HEK293 (cell line): ENCODE results near the gene PAPOLB.

Experiments
- ZBTB1 ChIP-seq: fragments of 450-650 bp; formaldehyde crosslinking; IDR thresholded peaks from 2 replicates; pipeline ENCODE4 v1.5.1; 2016; ENCODE audit warnings: missing biosample characterization, missing genetic modification characterization
- ZBTB48 ChIP-seq: fragments of 450-650 bp; formaldehyde crosslinking; IDR thresholded peaks from 2 replicates; pipeline ENCODE4 v1.5.1; 2016; ENCODE audit warnings: missing biosample characterization, missing genetic modification characterization
- ZNF132 ChIP-seq: fragments of 450-650 bp; formaldehyde crosslinking; IDR thresholded peaks from 2 replicates; pipeline ENCODE4 v1.5.1; 2017; ENCODE audit warnings: missing biosample characterization, missing genetic modification characterization, borderline replicate concordance
- ZNF302 ChIP-seq: fragments of 450-650 bp; formaldehyde crosslinking; IDR thresholded peaks from 2 replicates; pipeline ENCODE4 v1.5.1; 2016; ENCODE audit warnings: missing biosample characterization, missing genetic modification characterization, low read depth
- ZNF624 ChIP-seq: fragments of 450-650 bp; formaldehyde crosslinking; IDR thresholded peaks from 2 replicates; pipeline ENCODE4 v1.5.1; 2017; ENCODE audit warnings: missing biosample characterization, missing genetic modification characterization
- ZNF785 ChIP-seq: fragments of 450-650 bp; formaldehyde crosslinking; IDR thresholded peaks from 2 replicates; pipeline ENCODE4 v1.5.1; 2016; ENCODE audit warnings: missing biosample characterization, missing genetic modification characterization
- TF ChIP-seq, protein P1 (sequence below): fragments of 450-650 bp; formaldehyde crosslinking; IDR thresholded peaks from 2 replicates; pipeline ENCODE4 v1.5.1; 2016; ENCODE audit warnings: missing biosample characterization, missing genetic modification characterization, low read depth
- TF ChIP-seq, protein P2 (sequence below): fragments of 450-650 bp; formaldehyde crosslinking; IDR thresholded peaks from 2 replicates; pipeline ENCODE4 v1.5.1; 2016; ENCODE audit warnings: missing biosample characterization, missing genetic modification characterization
- TF ChIP-seq, protein P3 (sequence below): fragments of 450-650 bp; formaldehyde crosslinking; IDR thresholded peaks from 2 replicates; pipeline ENCODE4 v1.5.1; 2016; ENCODE audit warnings: missing biosample characterization, missing genetic modification characterization
- TF ChIP-seq, protein P4 (sequence below): IDR thresholded peaks from 2 replicates; pipeline ENCODE4 v1.6.1; 2011; ENCODE audit warnings: mild to moderate bottlenecking, low read depth, low read length, borderline replicate concordance
- TF ChIP-seq, protein P5 (sequence below): fragments of 450-650 bp; formaldehyde crosslinking; optimal IDR thresholded peaks from 2 replicates; pipeline ENCODE3; 2016; ENCODE audit warnings: missing biosample characterization, mild to moderate bottlenecking, missing genetic modification characterization
- TF ChIP-seq, protein P6 (sequence below): fragments of 450-650 bp; IDR thresholded peaks from 2 replicates; pipeline ENCODE4 v1.5.1; 2018; ENCODE audit warnings: missing biosample characterization, missing genetic modification characterization

DNA sequence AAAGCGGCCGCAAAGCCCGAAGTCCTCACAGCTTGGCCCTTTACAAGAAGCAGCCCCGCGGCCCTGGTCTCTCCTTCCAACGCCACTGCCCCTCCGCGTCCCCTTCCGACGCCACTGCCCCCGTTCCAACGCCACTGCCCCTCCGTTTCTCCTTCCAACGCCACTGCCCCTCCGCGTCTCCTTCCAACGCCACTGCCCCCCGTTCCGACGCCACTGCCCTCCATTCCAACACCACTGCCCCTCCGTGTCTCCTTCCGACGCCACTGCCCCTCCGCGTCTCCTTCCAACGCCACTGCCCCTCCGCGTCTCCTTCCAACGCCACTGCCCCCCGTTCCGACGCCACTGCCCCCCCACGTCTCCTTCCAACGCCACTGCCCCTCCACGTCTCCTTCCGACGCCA lies 53.3 kb downstream of the PAPOLB start:
- TF ChIP-seq, protein P1, sequence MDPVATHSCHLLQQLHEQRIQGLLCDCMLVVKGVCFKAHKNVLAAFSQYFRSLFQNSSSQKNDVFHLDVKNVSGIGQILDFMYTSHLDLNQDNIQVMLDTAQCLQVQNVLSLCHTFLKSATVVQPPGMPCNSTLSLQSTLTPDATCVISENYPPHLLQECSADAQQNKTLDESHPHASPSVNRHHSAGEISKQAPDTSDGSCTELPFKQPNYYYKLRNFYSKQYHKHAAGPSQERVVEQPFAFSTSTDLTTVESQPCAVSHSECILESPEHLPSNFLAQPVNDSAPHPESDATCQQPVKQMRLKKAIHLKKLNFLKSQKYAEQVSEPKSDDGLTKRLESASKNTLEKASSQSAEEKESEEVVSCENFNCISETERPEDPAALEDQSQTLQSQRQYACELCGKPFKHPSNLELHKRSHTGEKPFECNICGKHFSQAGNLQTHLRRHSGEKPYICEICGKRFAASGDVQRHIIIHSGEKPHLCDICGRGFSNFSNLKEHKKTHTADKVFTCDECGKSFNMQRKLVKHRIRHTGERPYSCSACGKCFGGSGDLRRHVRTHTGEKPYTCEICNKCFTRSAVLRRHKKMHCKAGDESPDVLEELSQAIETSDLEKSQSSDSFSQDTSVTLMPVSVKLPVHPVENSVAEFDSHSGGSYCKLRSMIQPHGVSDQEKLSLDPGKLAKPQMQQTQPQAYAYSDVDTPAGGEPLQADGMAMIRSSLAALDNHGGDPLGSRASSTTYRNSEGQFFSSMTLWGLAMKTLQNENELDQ (tag by site-specific recombination) = no peak
- TF ChIP-seq ZBTB1 (tag by site-specific recombination) = no peak
- TF ChIP-seq ZNF624 (tag by site-specific recombination) = no peak
- TF ChIP-seq ZNF132 (tag by site-specific recombination) = no peak
- TF ChIP-seq, protein P2, sequence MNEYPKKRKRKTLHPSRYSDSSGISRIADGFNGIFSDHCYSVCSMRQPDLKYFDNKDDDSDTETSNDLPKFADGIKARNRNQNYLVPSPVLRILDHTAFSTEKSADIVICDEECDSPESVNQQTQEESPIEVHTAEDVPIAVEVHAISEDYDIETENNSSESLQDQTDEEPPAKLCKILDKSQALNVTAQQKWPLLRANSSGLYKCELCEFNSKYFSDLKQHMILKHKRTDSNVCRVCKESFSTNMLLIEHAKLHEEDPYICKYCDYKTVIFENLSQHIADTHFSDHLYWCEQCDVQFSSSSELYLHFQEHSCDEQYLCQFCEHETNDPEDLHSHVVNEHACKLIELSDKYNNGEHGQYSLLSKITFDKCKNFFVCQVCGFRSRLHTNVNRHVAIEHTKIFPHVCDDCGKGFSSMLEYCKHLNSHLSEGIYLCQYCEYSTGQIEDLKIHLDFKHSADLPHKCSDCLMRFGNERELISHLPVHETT = no peak
- TF ChIP-seq, protein P3, sequence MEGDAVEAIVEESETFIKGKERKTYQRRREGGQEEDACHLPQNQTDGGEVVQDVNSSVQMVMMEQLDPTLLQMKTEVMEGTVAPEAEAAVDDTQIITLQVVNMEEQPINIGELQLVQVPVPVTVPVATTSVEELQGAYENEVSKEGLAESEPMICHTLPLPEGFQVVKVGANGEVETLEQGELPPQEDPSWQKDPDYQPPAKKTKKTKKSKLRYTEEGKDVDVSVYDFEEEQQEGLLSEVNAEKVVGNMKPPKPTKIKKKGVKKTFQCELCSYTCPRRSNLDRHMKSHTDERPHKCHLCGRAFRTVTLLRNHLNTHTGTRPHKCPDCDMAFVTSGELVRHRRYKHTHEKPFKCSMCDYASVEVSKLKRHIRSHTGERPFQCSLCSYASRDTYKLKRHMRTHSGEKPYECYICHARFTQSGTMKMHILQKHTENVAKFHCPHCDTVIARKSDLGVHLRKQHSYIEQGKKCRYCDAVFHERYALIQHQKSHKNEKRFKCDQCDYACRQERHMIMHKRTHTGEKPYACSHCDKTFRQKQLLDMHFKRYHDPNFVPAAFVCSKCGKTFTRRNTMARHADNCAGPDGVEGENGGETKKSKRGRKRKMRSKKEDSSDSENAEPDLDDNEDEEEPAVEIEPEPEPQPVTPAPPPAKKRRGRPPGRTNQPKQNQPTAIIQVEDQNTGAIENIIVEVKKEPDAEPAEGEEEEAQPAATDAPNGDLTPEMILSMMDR = no peak
- TF ChIP-seq, protein P4, sequence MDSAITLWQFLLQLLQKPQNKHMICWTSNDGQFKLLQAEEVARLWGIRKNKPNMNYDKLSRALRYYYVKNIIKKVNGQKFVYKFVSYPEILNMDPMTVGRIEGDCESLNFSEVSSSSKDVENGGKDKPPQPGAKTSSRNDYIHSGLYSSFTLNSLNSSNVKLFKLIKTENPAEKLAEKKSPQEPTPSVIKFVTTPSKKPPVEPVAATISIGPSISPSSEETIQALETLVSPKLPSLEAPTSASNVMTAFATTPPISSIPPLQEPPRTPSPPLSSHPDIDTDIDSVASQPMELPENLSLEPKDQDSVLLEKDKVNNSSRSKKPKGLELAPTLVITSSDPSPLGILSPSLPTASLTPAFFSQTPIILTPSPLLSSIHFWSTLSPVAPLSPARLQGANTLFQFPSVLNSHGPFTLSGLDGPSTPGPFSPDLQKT = no peak
- TF ChIP-seq ZBTB48 (tag by site-specific recombination) = no peak
- no peak for TF ChIP-seq ZNF785
- no peak for TF ChIP-seq ZNF302
- TF ChIP-seq, protein P5, sequence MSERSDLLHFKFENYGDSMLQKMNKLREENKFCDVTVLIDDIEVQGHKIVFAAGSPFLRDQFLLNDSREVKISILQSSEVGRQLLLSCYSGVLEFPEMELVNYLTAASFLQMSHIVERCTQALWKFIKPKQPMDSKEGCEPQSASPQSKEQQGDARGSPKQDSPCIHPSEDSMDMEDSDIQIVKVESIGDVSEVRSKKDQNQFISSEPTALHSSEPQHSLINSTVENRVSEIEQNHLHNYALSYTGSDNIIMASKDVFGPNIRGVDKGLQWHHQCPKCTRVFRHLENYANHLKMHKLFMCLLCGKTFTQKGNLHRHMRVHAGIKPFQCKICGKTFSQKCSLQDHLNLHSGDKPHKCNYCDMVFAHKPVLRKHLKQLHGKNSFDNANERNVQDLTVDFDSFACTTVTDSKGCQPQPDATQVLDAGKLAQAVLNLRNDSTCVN (tag by site-specific recombination) = no peak
- TF ChIP-seq, protein P6, sequence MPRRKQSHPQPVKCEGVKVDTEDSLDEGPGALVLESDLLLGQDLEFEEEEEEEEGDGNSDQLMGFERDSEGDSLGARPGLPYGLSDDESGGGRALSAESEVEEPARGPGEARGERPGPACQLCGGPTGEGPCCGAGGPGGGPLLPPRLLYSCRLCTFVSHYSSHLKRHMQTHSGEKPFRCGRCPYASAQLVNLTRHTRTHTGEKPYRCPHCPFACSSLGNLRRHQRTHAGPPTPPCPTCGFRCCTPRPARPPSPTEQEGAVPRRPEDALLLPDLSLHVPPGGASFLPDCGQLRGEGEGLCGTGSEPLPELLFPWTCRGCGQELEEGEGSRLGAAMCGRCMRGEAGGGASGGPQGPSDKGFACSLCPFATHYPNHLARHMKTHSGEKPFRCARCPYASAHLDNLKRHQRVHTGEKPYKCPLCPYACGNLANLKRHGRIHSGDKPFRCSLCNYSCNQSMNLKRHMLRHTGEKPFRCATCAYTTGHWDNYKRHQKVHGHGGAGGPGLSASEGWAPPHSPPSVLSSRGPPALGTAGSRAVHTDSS (tag by site-specific recombination) = no peak
